ENCODE measurements around the gene SERAC1. TPM values are rescaled to one million over a fixed set of nuclear protein-coding genes. Genes with fewer than 3 reads are reported as not detected.

The SERAC1 gene
- total RNA-seq, 1 donor from 2014 or later, result 17.1 TPM

DNA sequence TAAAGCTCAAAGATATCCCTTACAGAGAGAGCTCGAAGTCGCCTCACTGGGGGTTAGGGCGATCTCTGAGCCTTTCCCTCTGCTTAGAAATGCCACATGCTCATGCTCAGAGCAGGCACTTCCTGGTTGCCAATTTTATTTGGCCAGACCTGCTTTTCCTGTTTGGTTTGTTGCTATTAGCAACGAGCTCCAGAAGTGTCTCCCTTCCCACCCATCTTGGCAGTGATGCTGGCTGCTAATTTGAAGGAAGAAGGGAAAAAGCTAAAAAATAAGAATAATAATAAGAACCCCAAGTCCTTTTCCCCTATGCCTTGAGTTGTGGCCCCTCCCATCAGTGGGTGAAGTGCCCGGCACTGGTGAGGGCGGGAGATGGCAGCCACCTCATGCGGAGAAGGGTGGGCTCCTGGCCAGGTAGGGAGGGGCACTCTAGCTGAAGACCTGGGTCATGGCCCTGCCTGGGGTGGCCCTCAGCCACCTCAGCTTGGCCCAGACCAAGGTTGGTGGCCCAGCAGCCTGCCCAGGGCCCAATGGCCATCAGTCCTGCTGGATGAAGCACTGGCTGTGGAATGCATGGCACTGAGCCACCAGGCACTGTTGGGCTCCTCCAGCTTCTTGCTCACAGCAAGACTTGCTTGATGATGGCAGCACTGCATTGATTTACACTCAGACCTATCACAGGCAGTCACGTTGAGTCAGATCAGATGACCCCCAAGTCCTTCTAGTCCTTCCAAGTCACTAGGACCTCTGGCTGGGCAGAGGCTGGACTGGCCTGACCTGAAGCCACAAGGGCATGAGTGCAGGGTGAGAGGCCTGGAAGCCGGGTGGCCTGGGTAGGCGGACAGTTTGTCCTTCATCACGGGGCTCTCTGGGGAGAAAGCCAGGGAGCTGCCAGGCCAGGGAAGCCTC is 107.4 kb downstream of the SERAC1 start:
- Mint-ChIP-seq H3K27ac (ENCODE audit: unreplicated experiment) (peak overlapping the region; percentile 93), H3K4me3 (ENCODE audit: unreplicated experiment) (peak overlapping the region; percentile 16)
- DNase-seq (ENCODE audit: low spot score), result no peak

More for the DNA sequence above, 107.4 kb downstream of the SERAC1 start:
- H3K9me3 Mint-ChIP-seq (ENCODE audit: low read depth), result no peaks in the 10 kb centered on the region
- H3K27me3 Mint-ChIP-seq (ENCODE audit: low read depth), result no peaks in the 10 kb centered on the region
- peaks cover 35% of the 10 kb centered on the region for H3K4me1 Mint-ChIP-seq (ENCODE audit: low read depth)
- peaks cover 20% of the 10 kb centered on the region for H3K36me3 Mint-ChIP-seq (ENCODE audit: low read depth)
- TF ChIP-seq, protein P1, sequence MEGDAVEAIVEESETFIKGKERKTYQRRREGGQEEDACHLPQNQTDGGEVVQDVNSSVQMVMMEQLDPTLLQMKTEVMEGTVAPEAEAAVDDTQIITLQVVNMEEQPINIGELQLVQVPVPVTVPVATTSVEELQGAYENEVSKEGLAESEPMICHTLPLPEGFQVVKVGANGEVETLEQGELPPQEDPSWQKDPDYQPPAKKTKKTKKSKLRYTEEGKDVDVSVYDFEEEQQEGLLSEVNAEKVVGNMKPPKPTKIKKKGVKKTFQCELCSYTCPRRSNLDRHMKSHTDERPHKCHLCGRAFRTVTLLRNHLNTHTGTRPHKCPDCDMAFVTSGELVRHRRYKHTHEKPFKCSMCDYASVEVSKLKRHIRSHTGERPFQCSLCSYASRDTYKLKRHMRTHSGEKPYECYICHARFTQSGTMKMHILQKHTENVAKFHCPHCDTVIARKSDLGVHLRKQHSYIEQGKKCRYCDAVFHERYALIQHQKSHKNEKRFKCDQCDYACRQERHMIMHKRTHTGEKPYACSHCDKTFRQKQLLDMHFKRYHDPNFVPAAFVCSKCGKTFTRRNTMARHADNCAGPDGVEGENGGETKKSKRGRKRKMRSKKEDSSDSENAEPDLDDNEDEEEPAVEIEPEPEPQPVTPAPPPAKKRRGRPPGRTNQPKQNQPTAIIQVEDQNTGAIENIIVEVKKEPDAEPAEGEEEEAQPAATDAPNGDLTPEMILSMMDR (IDR thresholded peaks at IDR 0.05), result no peak

Other genes with a start within 250 kb of the SERAC1 start
- 29.2 to 54.5 TPM (median 53.1 TPM) in 3 replicates for gene SYNJ2, start 186.4 kb downstream of the SERAC1 start, total RNA-seq
- 31.6 to 35.2 TPM (median 31.9 TPM) in 3 replicates for gene GTF2H5, start 88 bp upstream of the SERAC1 start, total RNA-seq
- gene TULP4, start 144.2 kb upstream of the SERAC1 start, total RNA-seq, result 95.4 to 102 TPM (median 97.7 TPM) in 3 replicates

Data from chondrocyte (in vitro differentiated cells).